ENCODE results near the gene SMAP2. TPM values are rescaled to one million over a fixed set of nuclear protein-coding genes. Genes with fewer than 3 reads are reported as not detected.

Gene SMAP2
- total RNA-seq, 1 experiment from 2014 or later = 8.2 TPM

GRCh38 chr1:40377512-40377911 is 4.0 kb downstream of the SMAP2 start:
- Histone ChIP-seq H4K91ac (ENCODE audit: insufficient read length, low read depth, low read length) (no peak overlapping the region), H3K23ac (ENCODE audit: insufficient read length, low read depth, low read length) (no peak overlapping the region), H2BK5ac (ENCODE audit: insufficient read length, low read length) (no peak overlapping the region), H3K27me3 (ENCODE audit: insufficient read depth, low read length) (no peaks in the 10 kb centered on the region), H3K79me2 (ENCODE audit: insufficient read depth, low read length) (no peaks in the 10 kb centered on the region), H3K56ac (ENCODE audit: insufficient read length, low read depth, low read length) (no peak overlapping the region), H3K9me3 (ENCODE audit: control insufficient read depth, low read depth, low read length) (no peaks in the 10 kb centered on the region), H3T11ph (ENCODE audit: low read length) (no peak overlapping the region), H3K4ac (ENCODE audit: low read depth, low read length) (no peak overlapping the region), H3K23me2 (ENCODE audit: insufficient read length, low read depth, low read length, poor library complexity, severe bottlenecking) (peaks cover 4% of the 10 kb centered on the region), H2AFZ (ENCODE audit: low read length) (no peak overlapping the region), H2BK120ac (ENCODE audit: low read depth, low read length, poor library complexity, severe bottlenecking) (no peak overlapping the region), H3K9ac (ENCODE audit: extremely low read depth, insufficient read length, low read length) (no peak overlapping the region), H2BK15ac (ENCODE audit: low read depth, low read length) (no peak overlapping the region), H3K4me2 (ENCODE audit: insufficient read depth, insufficient read length, low read length) (no peak overlapping the region), H3K27ac (ENCODE audit: insufficient read length, low read depth, low read length) (no peak overlapping the region), H2AK5ac (ENCODE audit: insufficient read length, low read length) (no peak overlapping the region), H3K4me1 (ENCODE audit: insufficient read depth, low read length) (peaks cover 2% of the 10 kb centered on the region; the same call in 1 of the 2 replicates), H3K14ac (ENCODE audit: insufficient read depth, low read length) (no peak overlapping the region), H2BK20ac (ENCODE audit: low read depth, low read length, poor library complexity, severe bottlenecking) (no peak overlapping the region), H4K20me1 (ENCODE audit: control insufficient read depth, insufficient read depth, insufficient read length) (no peaks in the 10 kb centered on the region), H4K8ac (replicated peaks; ENCODE audit: insufficient read length, low read depth, low read length) (no peak overlapping the region), H3K18ac (ENCODE audit: insufficient read length, low read depth, low read length) (no peak overlapping the region), H2BK12ac (ENCODE audit: insufficient read length, low read depth, low read length) (no peak overlapping the region), H3K79me1 (ENCODE audit: insufficient read depth, low read depth, low read length, poor library complexity, severe bottlenecking) (no peaks in the 10 kb centered on the region), H4K5ac (ENCODE audit: insufficient read length, low read depth, low read length) (no peak overlapping the region)
- WGBS (ENCODE audit: extremely low coverage, insufficient read length, low lambda C conversion rate) = no CpG with 5 or more reads among the region's 1 CpG
- DNase-seq = no peak
- Mint-ChIP-seq H3K27ac (no peak overlapping the region), H3K4me1 (peaks cover 17 to 18% of the 10 kb centered on the region in 2 experiments), H3K9me3 (no peaks in the 10 kb centered on the region), H3K36me3 (ENCODE audit: insufficient read depth in 1 of 3, low read depth in 3 of 3) (no peaks in the 10 kb centered on the region; a peak in 1 of 7 replicates), H3K27me3 (ENCODE audit: low read depth) (peaks cover 8% of the 10 kb centered on the region), H3K4me3 (no peak overlapping the region)
- no peak for TF ChIP-seq CTCF (conservative IDR thresholded peaks at IDR 0.05)

Data from H9 (cell line).